CD4-positive, alpha-beta T cell treated with Interleukin-6 at 100 ng/mL for 8 hours (primary cell): Measurements from ENCODE around the gene AOC2.
"Not testable (repeated sequence)": the region's sequence is repeated elsewhere in the genome, so short reads cannot be mapped to it uniquely, and the experiment has no call there.

ENCODE experiments used
- DNase-seq: peaks from one replicate; pipeline ENCODE4 v3.0.0-alpha.2; 2020; ENCODE audit warnings: mixed read lengths, low spot score

The AOC2 gene

GRCh38 chr17:42883802-42884558 lies 39.6 kb downstream of the AOC2 start:
- no peak for DNase-seq

- DNase-seq: not testable (repeated sequence)
Observed at GRCh38 chr17:42885806-42886205, 41.4 kb downstream of the AOC2 start.

GRCh38 chr17:42886283-42887176 lies 42.1 kb downstream of the AOC2 start:
- no peak for DNase-seq

- no peak for DNase-seq
Observed at GRCh38 chr17:42889809-42890208, 45.4 kb downstream of the AOC2 start.

- DNase-seq: no peak
Observed at GRCh38 chr17:42891539-42892152, 47.3 kb downstream of the AOC2 start.

- DNase-seq: no peak
Observed at GRCh38 chr17:42893359-42893758, 49.0 kb downstream of the AOC2 start.

GRCh38 chr17:42894283-42895184 lies 50.2 kb downstream of the AOC2 start:
- no peak for DNase-seq

GRCh38 chr17:42895185-42895555 lies 50.8 kb downstream of the AOC2 start:
- no peak for DNase-seq

- DNase-seq: no peak
Observed at GRCh38 chr17:42898147-42898811, 53.9 kb downstream of the AOC2 start.

- DNase-seq: not testable (repeated sequence)
Observed at GRCh38 chr17:42899981-42900380, 55.6 kb downstream of the AOC2 start.
